NCI-H1105 (cell line): ENCODE results near the gene MYO18B.
"Not testable (repeated sequence)": the region's sequence is repeated elsewhere in the genome, so short reads cannot be mapped to it uniquely, and the experiment has no call there.

ENCODE experiments used
- DNase-seq: peaks from one replicate; lab custom pipeline; 2025; lab: John Stamatoyannopoulos, UW

Gene MYO18B

GRCh38 chr22:25953276-25953675 is 211.3 kb downstream of the MYO18B start:
- DNase-seq, result no peak

GRCh38 chr22:25953919-25954318 is 211.9 kb downstream of the MYO18B start:
- DNase-seq, result no peak

- DNase-seq, result no peak
These were observed 213.3 kb downstream of the MYO18B start for GRCh38 chr22:25955323-25955722.

GRCh38 chr22:25956801-25957200 is 214.8 kb downstream of the MYO18B start:
- DNase-seq, result no peak

GRCh38 chr22:25959818-25960774 is 218.1 kb downstream of the MYO18B start:
- DNase-seq, result no peak

GRCh38 chr22:25961699-25962098 is 219.7 kb downstream of the MYO18B start:
- no peak for DNase-seq

GRCh38 chr22:25962711-25963110 is 220.7 kb downstream of the MYO18B start:
- DNase-seq, result no peak

GRCh38 chr22:25964961-25965730 is 223.2 kb downstream of the MYO18B start:
- no peak for DNase-seq

GRCh38 chr22:25966448-25966913 is 224.5 kb downstream of the MYO18B start:
- DNase-seq, result no peak

- DNase-seq, result no peak
These were observed 227.3 kb downstream of the MYO18B start for GRCh38 chr22:25969286-25969685.

GRCh38 chr22:25969901-25970300 is 227.9 kb downstream of the MYO18B start:
- no peak for DNase-seq

GRCh38 chr22:25970374-25970911 is 228.5 kb downstream of the MYO18B start:
- peak; percentile 74 for DNase-seq

GRCh38 chr22:25970999-25971811 is 229.2 kb downstream of the MYO18B start:
- DNase-seq, result no peak

GRCh38 chr22:25972397-25972796 is 230.4 kb downstream of the MYO18B start:
- DNase-seq, result no peak

- no peak for DNase-seq
These were observed 234.4 kb downstream of the MYO18B start for GRCh38 chr22:25976356-25976755.

- no peak for DNase-seq
These were observed 238.0 kb downstream of the MYO18B start for GRCh38 chr22:25979968-25980367.

- DNase-seq, result not testable (repeated sequence)
These were observed 242.9 kb downstream of the MYO18B start for GRCh38 chr22:25984911-25985310.

- DNase-seq, result no peak
These were observed 246.0 kb downstream of the MYO18B start for GRCh38 chr22:25987948-25988347.

- no peak for DNase-seq
These were observed 249.0 kb downstream of the MYO18B start for GRCh38 chr22:25990940-25991339.

- DNase-seq, result no peak
These were observed 250.3 kb downstream of the MYO18B start for GRCh38 chr22:25992331-25992730.

GRCh38 chr22:25996669-25997068 is 254.7 kb downstream of the MYO18B start:
- DNase-seq, result no peak
